ENCODE measurements around the gene MIOX.
"Not testable (repeated sequence)": the region's sequence is repeated elsewhere in the genome, so short reads cannot be mapped to it uniquely, and the experiment has no call there.

Gene MIOX

GRCh38 chr22:50532824-50533796 is 46.5 kb downstream of the MIOX start:
- POLR2A ChIA-PET, result interaction anchor here (0.6 kb wide), 1 partner anchor 231 kb away, joined by 4 read pairs; no protein-coding TSS in a partner anchor
- Histone ChIP-seq H3K4me1 (ENCODE audit: control insufficient read depth, insufficient read depth, low read length) (no peaks in the 10 kb centered on the region; the same call in 1 of the 2 replicates), H3K27ac (ENCODE audit: extremely low read depth, low read depth, low read length) (no peak overlapping the region), H3K4me3 (ENCODE audit: low read depth, low read length) (no peak overlapping the region), H3K36me3 (ENCODE audit: control insufficient read depth in 2 of 2, insufficient read depth in 1 of 2, low read length in 2 of 2) (no peaks in the 10 kb centered on the region), H3K9me3 (ENCODE audit: control insufficient read depth, insufficient read depth, low read depth, low read length) (no peaks in the 10 kb centered on the region)
- TF ChIP-seq ZNF248 (tag by site-specific recombination; IDR thresholded peaks at IDR 0.05) (no peak), ZNF121 (tag by site-specific recombination; IDR thresholded peaks at IDR 0.05) (peak; percentile 90), ZNF362 (tag by site-specific recombination; IDR thresholded peaks at IDR 0.05) (0 out of 2 replicates have a peak, but pooled peaks have one; percentile 31)
- CTCF ChIA-PET, result interaction anchor here (1.2 kb wide), 1 partner anchor 7 kb away, joined by 5 read pairs; the partner anchor contains the start of gene SCO2

- H3K9me3 ChIP-seq (ENCODE audit: control insufficient read depth, insufficient read depth, low read depth, low read length); H3K4me1 ChIP-seq (ENCODE audit: control insufficient read depth, insufficient read depth, low read length); H3K27ac ChIP-seq (ENCODE audit: extremely low read depth, low read depth, low read length); H3K36me3 ChIP-seq (ENCODE audit: control insufficient read depth in 2 of 2, insufficient read depth in 1 of 2, low read length in 2 of 2); H3K4me3 ChIP-seq (ENCODE audit: low read depth, low read length): not testable (repeated sequence)
- POLR2A ChIA-PET, result interaction anchor here (0.5 to 1.0 kb wide), 3 partner anchors 36 to 428 kb away, joined by 3 to 8 read pairs (median 4); no protein-coding TSS in a partner anchor
- TF ChIP-seq EGR2 (tag by site-specific recombination; IDR thresholded peaks at IDR 0.05; ENCODE audit: low read depth), result 0 out of 2 replicates have a peak, but pooled peaks have one; percentile 0
- CTCF ChIA-PET, result interaction anchor here (0.6 to 1.2 kb wide), 2 partner anchors 8 to 47 kb away, joined by 3 to 5 read pairs; partner anchors contain the start of gene SCO2
Observed at GRCh38 chr22:50533856-50534711, 47.4 kb downstream of the MIOX start.

- no peak for TF ChIP-seq ZNF449 (tag by site-specific recombination; IDR thresholded peaks at IDR 0.05)
- TF ChIP-seq ZNF677 (tag by site-specific recombination; IDR thresholded peaks at IDR 0.05), result no peak
- TF ChIP-seq GFI1B (tag by site-specific recombination; IDR thresholded peaks at IDR 0.05), result no peak
- no peak for TF ChIP-seq RBAK (tag by site-specific recombination; IDR thresholded peaks at IDR 0.05)
- no peak for TF ChIP-seq ZNF747 (tag by site-specific recombination; IDR thresholded peaks at IDR 0.05)
- no peak for TF ChIP-seq ZNF394 (tag by site-specific recombination; IDR thresholded peaks at IDR 0.05; ENCODE audit: borderline replicate concordance)
- no peak for TF ChIP-seq PRDM1 (tag by site-specific recombination; IDR thresholded peaks at IDR 0.05)
- no peak for TF ChIP-seq ZNF623 (tag by site-specific recombination; IDR thresholded peaks at IDR 0.05)
- TF ChIP-seq ZNF280C (tag by site-specific recombination; IDR thresholded peaks at IDR 0.05), result no peak
- TF ChIP-seq ZNF426 (tag by site-specific recombination; IDR thresholded peaks at IDR 0.05), result no peak
- TF ChIP-seq ZBTB20 (tag by site-specific recombination; IDR thresholded peaks at IDR 0.05), result no peak
- TF ChIP-seq ZNF433 (tag by site-specific recombination; IDR thresholded peaks at IDR 0.05; ENCODE audit: low read depth), result no peak
- ChIA-PET POLR2A (interaction anchor here (0.5 to 1.0 kb wide), 3 partner anchors 35 to 429 kb away, joined by 3 to 8 read pairs (median 4); no protein-coding TSS in a partner anchor), CTCF (interaction anchor here (0.6 to 1.5 kb wide), 6 partner anchors 9 to 396 kb away, joined by 3 to 6 read pairs (median 3); partner anchors contain the start of gene SCO2)
- H3K27ac ChIP-seq (ENCODE audit: extremely low read depth, low read depth, low read length), result no peak overlapping the region
- peaks cover 5% of the 10 kb centered on the region for H3K4me1 ChIP-seq (ENCODE audit: control insufficient read depth, insufficient read depth, low read length)
- no peaks in the 10 kb centered on the region for H3K36me3 ChIP-seq (ENCODE audit: control insufficient read depth in 2 of 2, insufficient read depth in 1 of 2, low read length in 2 of 2)
- H3K4me3 ChIP-seq (ENCODE audit: low read depth, low read length), result no peak overlapping the region
- H3K9me3 ChIP-seq (ENCODE audit: control insufficient read depth, insufficient read depth, low read depth, low read length), result no peaks in the 10 kb centered on the region
Observed at GRCh38 chr22:50535113-50535512, 48.5 kb downstream of the MIOX start.

All from HEK293 (cell line).